Kidney epithelial cell (primary cell): ENCODE measurements around the gene PRR13. TPM values are rescaled to one million over a fixed set of nuclear protein-coding genes. Genes with fewer than 3 reads are reported as not detected.
"Not testable (repeated sequence)": the region's sequence is repeated elsewhere in the genome, so short reads cannot be mapped to it uniquely, and the experiment has no call there.

Source experiments
- DNase-seq: peaks from one replicate; pipeline ENCODE4 v3.0.0-alpha.2; 2010; ENCODE audit warnings: low read depth
- H3K27me3 ChIP-seq: 2 replicates; pipeline ENCODE4 v1.6.0; 2011; ENCODE audit warnings: low read length; ENCODE audit not compliant: control insufficient read depth, insufficient read depth
- H3K36me3 ChIP-seq: 2 replicates; pipeline ENCODE4 v1.5.1; 2011; ENCODE audit warnings: low read length; ENCODE audit not compliant: control insufficient read depth, insufficient read depth
- H3K4me3 ChIP-seq: 2 replicates; pipeline ENCODE4 v1.5.1; 2011; ENCODE audit warnings: low read depth, mild to moderate bottlenecking, control low read depth, low read length
- total RNA-seq: library from RNA; depleted of rRNA; stranded (reverse); fragments of >200 nt; gene quantifications from 2 replicates; pipeline ENCODE4 v1.2.3, GENCODE V29; 2015
- TF ChIP-seq, protein P1 (sequence below): IDR thresholded peaks from 2 replicates; pipeline ENCODE4 v1.5.1; 2011; ENCODE audit warnings: mild to moderate bottlenecking, moderate library complexity, low read length, control low read depth, inconsistent platforms; ENCODE audit not compliant: insufficient read depth, poor library complexity, severe bottlenecking

The PRR13 gene
- total RNA-seq, 1 donor from 2014 or later = 91.4 TPM

DNA sequence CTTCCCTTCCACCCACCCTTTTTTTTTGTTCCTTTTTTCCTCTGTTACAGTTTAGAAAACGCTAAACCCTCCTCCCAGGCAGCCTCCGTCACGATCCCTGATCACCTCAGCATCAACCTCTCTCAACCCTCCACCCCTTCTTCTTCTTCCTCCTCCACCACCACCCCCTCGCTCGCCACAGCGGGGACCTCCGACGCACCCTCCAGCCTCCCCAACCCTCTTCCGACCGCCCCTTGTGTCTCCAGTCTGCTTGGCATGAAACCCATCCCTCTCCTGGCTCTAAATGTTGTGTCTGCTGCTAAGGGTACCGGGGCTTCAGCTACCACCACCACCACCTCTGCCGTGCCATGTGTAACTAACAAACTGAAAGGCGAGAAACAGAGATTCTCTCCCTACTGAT, 33.3 kb downstream of the PRR13 start:
- H3K36me3 ChIP-seq = no peaks in the 10 kb centered on the region

DNA sequence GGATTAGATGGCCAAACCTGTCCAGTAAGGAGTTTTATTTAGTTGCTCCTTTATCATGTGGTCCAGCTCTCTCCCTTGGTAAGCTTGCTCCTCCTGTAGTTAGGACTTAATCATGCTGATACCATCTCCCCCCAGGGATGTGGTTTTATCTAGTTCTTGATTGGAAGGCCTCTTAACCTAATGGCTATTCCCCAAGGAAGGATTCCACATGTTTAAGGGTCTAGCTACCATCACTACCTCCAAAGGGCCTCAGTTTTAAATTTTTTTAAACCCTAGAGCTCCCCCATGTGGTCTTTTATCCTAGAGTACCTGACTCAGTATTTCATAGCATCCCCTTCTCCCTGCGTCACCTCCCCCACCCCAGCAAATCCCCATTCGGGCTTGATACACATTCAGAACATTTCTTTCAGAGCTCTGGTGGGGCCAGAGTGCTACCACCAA, 35.3 kb downstream of the PRR13 start:
- H3K27me3 ChIP-seq = no peaks in the 10 kb centered on the region
- no peak for DNase-seq
- TF ChIP-seq, protein P1, sequence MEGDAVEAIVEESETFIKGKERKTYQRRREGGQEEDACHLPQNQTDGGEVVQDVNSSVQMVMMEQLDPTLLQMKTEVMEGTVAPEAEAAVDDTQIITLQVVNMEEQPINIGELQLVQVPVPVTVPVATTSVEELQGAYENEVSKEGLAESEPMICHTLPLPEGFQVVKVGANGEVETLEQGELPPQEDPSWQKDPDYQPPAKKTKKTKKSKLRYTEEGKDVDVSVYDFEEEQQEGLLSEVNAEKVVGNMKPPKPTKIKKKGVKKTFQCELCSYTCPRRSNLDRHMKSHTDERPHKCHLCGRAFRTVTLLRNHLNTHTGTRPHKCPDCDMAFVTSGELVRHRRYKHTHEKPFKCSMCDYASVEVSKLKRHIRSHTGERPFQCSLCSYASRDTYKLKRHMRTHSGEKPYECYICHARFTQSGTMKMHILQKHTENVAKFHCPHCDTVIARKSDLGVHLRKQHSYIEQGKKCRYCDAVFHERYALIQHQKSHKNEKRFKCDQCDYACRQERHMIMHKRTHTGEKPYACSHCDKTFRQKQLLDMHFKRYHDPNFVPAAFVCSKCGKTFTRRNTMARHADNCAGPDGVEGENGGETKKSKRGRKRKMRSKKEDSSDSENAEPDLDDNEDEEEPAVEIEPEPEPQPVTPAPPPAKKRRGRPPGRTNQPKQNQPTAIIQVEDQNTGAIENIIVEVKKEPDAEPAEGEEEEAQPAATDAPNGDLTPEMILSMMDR = peak; percentile 40
- no peaks in the 10 kb centered on the region for H3K36me3 ChIP-seq
- H3K4me3 ChIP-seq = no peak overlapping the region

More for the DNA sequence above, 33.3 kb downstream of the PRR13 start:
- TF ChIP-seq, protein P1 = no peak
- no peaks in the 10 kb centered on the region for H3K27me3 ChIP-seq
- no peak overlapping the region for H3K4me3 ChIP-seq
- DNase-seq = no peak

DNA sequence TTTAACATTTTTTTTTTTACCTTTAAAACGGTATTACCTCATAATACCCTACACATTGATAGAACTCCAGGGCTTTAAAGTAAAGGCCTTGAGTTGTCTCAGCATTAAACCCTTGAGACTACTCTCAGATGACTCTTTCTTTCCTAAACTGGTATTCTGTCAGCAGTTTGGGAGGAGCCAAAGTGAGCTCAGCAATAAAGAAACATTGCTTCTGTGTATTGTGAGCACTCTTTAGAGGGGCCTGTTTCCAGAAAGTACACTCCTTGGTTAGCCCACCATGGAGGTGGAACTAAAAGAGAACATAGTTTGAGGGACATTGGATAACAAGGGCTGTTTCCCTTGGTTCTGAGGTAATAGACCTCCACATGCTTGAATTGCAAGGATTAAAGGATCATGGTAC, 37.3 kb downstream of the PRR13 start:
- H3K4me3 ChIP-seq = no peak overlapping the region
- H3K36me3 ChIP-seq = peaks cover 4% of the 10 kb centered on the region
- no peak for DNase-seq
- no peaks in the 10 kb centered on the region for H3K27me3 ChIP-seq
- TF ChIP-seq, protein P1 = no peak

DNA sequence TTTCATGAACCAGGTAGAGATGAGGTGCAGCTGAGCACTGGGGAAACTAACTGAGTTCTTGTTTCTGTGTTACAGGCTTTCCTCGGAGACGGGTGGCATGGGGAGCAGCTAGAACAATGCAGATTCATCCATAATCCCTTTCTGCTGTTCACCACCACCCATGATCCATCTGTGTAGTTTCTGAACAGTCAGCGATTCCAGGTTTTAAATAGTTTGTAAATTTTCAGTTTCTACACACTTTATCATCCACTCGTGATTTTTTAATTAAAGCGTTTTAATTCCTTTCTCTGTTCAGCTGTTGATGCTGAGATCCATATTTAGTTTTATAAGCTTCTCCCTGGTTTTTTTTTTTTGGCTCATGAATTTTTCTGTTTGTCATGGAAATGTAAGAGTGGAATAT, 37.8 kb downstream of the PRR13 start:
- no peak overlapping the region for H3K4me3 ChIP-seq
- no peak for DNase-seq
- TF ChIP-seq, protein P1 = no peak
- H3K36me3 ChIP-seq = peaks cover 6% of the 10 kb centered on the region
- no peaks in the 10 kb centered on the region for H3K27me3 ChIP-seq

DNA sequence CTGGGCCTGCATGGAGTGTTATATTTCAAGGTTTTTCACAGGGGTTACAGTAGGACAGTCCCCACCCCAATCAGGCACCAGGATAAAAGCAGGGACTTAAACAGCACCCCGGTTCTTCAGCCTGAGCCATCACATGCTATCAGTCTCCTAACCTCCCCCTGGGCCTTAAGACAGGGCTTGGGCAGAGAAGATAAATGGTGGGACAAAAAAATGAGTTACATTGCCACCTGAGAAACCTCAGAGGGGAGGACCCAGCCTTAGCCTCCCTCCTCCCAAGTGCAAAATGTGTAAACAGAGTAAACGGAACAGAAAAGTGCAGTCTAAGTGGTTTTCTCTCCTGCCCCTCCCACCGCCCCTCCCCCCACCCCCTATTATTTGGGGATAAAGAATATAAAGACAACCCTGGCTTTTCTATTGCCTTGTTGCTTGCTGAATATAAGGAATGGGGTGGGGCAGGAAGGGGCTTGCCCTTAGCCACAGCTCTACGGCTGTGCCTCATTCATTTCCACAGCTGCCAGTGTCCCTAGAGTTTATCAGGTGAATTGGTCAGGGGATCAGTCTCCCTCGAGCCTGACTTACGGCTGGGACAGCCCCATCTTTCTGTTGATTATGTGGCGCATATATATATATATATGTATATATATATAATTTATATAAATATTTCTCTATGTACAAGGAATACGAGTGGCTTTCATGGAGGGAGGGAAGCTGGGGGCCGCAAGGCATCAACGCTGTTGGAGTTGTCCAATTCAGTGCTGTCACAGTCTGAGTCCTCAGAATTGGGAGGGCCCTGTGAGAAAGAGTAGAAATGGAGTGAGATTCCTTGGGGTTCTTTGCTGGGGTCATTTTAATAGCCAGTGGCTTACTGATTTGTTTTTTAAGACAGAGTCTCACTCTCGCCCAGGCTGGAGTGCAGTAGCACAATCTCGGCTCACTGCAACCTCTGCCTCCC, 39.2 kb downstream of the PRR13 start:
- no peak for DNase-seq
- peaks cover 8% of the 10 kb centered on the region for H3K36me3 ChIP-seq
- H3K27me3 ChIP-seq = no peaks in the 10 kb centered on the region
- TF ChIP-seq, protein P1 = no peak
- H3K4me3 ChIP-seq = no peak overlapping the region

DNA sequence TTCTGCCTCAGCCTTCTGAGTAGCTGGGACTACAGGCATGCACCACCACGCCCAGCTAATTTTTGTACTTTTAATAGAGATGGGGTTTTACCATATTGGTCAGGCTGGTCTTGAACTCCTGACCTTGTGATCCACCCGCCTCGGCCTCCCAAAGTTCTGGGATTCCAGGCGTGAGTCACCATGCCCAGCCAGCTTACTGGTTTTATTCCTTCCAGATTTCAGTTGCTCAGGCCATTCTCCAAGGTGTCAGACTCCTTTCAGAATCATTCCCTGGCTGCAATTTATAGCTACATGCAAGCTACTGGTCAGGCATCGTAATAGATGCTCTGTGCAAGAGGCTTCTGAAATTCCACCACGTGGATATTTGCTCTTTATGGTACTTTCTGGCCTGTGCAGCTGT, 39.9 kb downstream of the PRR13 start:
- DNase-seq, H3K4me3 ChIP-seq, H3K36me3 ChIP-seq, H3K27me3 ChIP-seq: not testable (repeated sequence)
